ENCODE measurements around the gene BORCS8. TPM values are rescaled to one million over a fixed set of nuclear protein-coding genes. Genes with fewer than 3 reads are reported as not detected.

Gene BORCS8
- total RNA-seq (2012; rRNA removed) (14.7 and 16.7 TPM in 2 replicates), polyA plus RNA-seq (2012; rRNA removed) (33.9 and 40.3 TPM in 2 replicates), Bru-seq, nascent RNA (percentile 72 among the genes with signal in this experiment), BruChase-seq, experiment 1, labeled RNA remaining after a 6-hour chase (percentile 90 among the genes with signal in this experiment), BruChase-seq, experiment 2, labeled RNA remaining after a 2-hour chase (percentile 80 among the genes with signal in this experiment)
- polyA plus RNA-seq (2012; cell fraction: cytosol; rRNA removed) = 20.3 and 38.1 TPM in 2 replicates
- polyA plus RNA-seq (2012; cell fraction: nucleus; rRNA removed; ENCODE audit: low replicate concordance) = 29.8 and 42.9 TPM in 2 replicates
- long read RNA-seq, transcript BORCS8-209 (1 exons, 3,698 nt) = minor isoform, 6 of 20 reads
- long read RNA-seq, transcript BORCS8-202 (6 exons, 1,429 nt) = major isoform, 8 of 20 reads
- long read RNA-seq, partial matches to known transcripts = 1 of 20 reads
- long read RNA-seq, other reads (novel, unspliced or antisense) = 2 of 20 reads

- peak within 1 kb of the TSS; percentile 66; the same call in 1 of the 3 replicates for H2BK15ac ChIP-seq (ENCODE audit: low read depth, low read length)
- ChIA-PET POLR2A (ENCODE audit: unreplicated experiment) (interaction anchor here (0.5 to 1.0 kb wide), 3 partner anchors 11 to 135 kb away, joined by 3 to 26 read pairs (median 5); partner anchors contain the start of gene NR2C2AP), CTCF (no interaction called here)
- no peaks in the 10 kb centered on the region for H3K27me3 ChIP-seq (ENCODE audit: control insufficient read depth, insufficient read depth, low read length)
- H3K9me1 ChIP-seq (ENCODE audit: insufficient read depth, low read length) = no peaks in the 10 kb centered on the region; the same call in 1 of the 2 replicates
- peak within 1 kb of the TSS; percentile 93 for H2BK5ac ChIP-seq (ENCODE audit: low read depth, low read length, poor library complexity, severe bottlenecking)
- DNase-seq (peak; percentile 98), ATAC-seq (ENCODE audit: low read depth) (peak; percentile 95)
- H3K79me1 ChIP-seq (ENCODE audit: low read depth in 1 of 2, low read length in 2 of 2) = peaks cover 42 to 65% of the 10 kb centered on the region in 2 experiments
- H2AK9ac ChIP-seq (replicated peaks; ENCODE audit: low read depth, low read length, poor library complexity) = peak within 1 kb of the TSS; percentile 88
- H3K4me2 ChIP-seq (ENCODE audit: low read depth, low read length) = peak within 1 kb of the TSS; percentile 92
- H3K27ac ChIP-seq (ENCODE audit: insufficient read depth, low read length) = peak within 1 kb of the TSS; percentile 98
- intact Hi-C loops (cut with micrococcal nuclease) (loop anchor here (2.0 kb wide), 1 partner anchor 129 kb away; the partner anchor contains the start of genes MAU2 and SUGP1), in situ Hi-C loops (cut with MboI; ENCODE audit: low sequenced_read_pairs) (no loop called here), dilution Hi-C loops (cut with HindIII; ENCODE audit: low sequenced_read_pairs, unreplicated experiment) (no loop called here)
- peak within 1 kb of the TSS; percentile 98 for H2AFZ ChIP-seq (replicated peaks; ENCODE audit: low read length, poor library complexity)
- peak within 1 kb of the TSS; percentile 88 for H3K56ac ChIP-seq (ENCODE audit: extremely low read depth, insufficient read depth, low read length)
- H2BK120ac ChIP-seq (ENCODE audit: low read depth, low read length) = peak within 1 kb of the TSS; percentile 78
- peak within 1 kb of the TSS; percentile 84 for H3K14ac ChIP-seq (replicated peaks; ENCODE audit: low read depth, low read length)
- no peaks in the 10 kb centered on the region for H3K9me3 ChIP-seq (ENCODE audit: control insufficient read depth, insufficient read depth, low read length)
- TF ChIP-seq CEBPB (IDR thresholded peaks at IDR 0.05; ENCODE audit: low read depth, low read length) (no peak), MAZ (IDR thresholded peaks at IDR 0.05; ENCODE audit: borderline replicate concordance, low read depth, low read length) (peak; percentile 82; the same call in 1 of the 2 replicates), NFE2L2 (IDR thresholded peaks at IDR 0.05; ENCODE audit: low read depth, low read length) (no peak), CHD1 (IDR thresholded peaks at IDR 0.05; ENCODE audit: low read depth, low read length) (peak; percentile 54; the same call in 1 of the 2 replicates)
- TF ChIP-seq, protein P1, sequence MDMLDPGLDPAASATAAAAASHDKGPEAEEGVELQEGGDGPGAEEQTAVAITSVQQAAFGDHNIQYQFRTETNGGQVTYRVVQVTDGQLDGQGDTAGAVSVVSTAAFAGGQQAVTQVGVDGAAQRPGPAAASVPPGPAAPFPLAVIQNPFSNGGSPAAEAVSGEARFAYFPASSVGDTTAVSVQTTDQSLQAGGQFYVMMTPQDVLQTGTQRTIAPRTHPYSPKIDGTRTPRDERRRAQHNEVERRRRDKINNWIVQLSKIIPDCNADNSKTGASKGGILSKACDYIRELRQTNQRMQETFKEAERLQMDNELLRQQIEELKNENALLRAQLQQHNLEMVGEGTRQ (IDR thresholded peaks at IDR 0.05; ENCODE audit: low read depth, low read length) = peak; percentile 13; the same call in 1 of the 2 replicates
- peak within 1 kb of the TSS; percentile 96 for H4K91ac ChIP-seq (ENCODE audit: insufficient read depth, low read depth, low read length)
- H3K4me3 ChIP-seq (ENCODE audit: insufficient read depth, low read depth, low read length) = peak within 1 kb of the TSS; percentile 96
- H3K4me1 ChIP-seq (ENCODE audit: control insufficient read depth, insufficient read depth, low read length) = peaks cover 6% of the 10 kb centered on the region; the same call in 1 of the 2 replicates
- WGBS, 2 experiments (ENCODE audit: extremely low coverage in 2 of 2, insufficient read length in 1 of 2) = 0% methylated on average over 4 of the region's 53 CpGs; no CpG with 5 or more reads in 1 of the 2 experiments
- peak within 1 kb of the TSS; percentile 89 for H3K4ac ChIP-seq (ENCODE audit: low read depth, low read length)
- peaks cover 9% of the 10 kb centered on the region for H4K20me1 ChIP-seq (ENCODE audit: insufficient read depth, low read length)
- no peak within 1 kb of the TSS for H2BK20ac ChIP-seq (ENCODE audit: low read depth, low read length)
- H4K5ac ChIP-seq (ENCODE audit: low read depth, low read length) = peak within 1 kb of the TSS; percentile 96
- H3K18ac ChIP-seq (ENCODE audit: low read depth, low read length) = peak within 1 kb of the TSS; percentile 93
- peak within 1 kb of the TSS; percentile 95 to 99 for H4K8ac ChIP-seq (ENCODE audit: low read depth in 2 of 2, low read length in 2 of 2)
- peak within 1 kb of the TSS; percentile 77 for H3K23ac ChIP-seq (ENCODE audit: low read depth, low read length)
- peaks cover 13% of the 10 kb centered on the region for H3K36me3 ChIP-seq (ENCODE audit: control insufficient read depth, insufficient read depth, low read length)
- H2AK5ac ChIP-seq (ENCODE audit: low read depth, low read length) = peak within 1 kb of the TSS; percentile 88
- no TSS peak for BruUV-seq (replicated peaks)
- H3K9ac ChIP-seq (ENCODE audit: low read depth, low read length) = peak within 1 kb of the TSS; percentile 97
These were observed at the start of gene BORCS8, which contains the start of gene RFXANK for GRCh38 chr19:19192078-19192882. Gene BORCS8 (minus strand): TSS chr19:19192152. CDS start chr19:19192117, 35 bp downstream. Gene RFXANK (plus strand): TSS chr19:19192258. CDS start chr19:19193947, 1,689 bp downstream.

Data from IMR-90 (cell line).